ENCODE data around the gene CTNNA2. TPM values are rescaled to one million over a fixed set of nuclear protein-coding genes. Genes with fewer than 3 reads are reported as not detected.

Gene CTNNA2
- total and polyA plus RNA-seq, 8 donors: 0.28 to 5.7 (median 0.44) TPM; not detected in 4

DNA sequence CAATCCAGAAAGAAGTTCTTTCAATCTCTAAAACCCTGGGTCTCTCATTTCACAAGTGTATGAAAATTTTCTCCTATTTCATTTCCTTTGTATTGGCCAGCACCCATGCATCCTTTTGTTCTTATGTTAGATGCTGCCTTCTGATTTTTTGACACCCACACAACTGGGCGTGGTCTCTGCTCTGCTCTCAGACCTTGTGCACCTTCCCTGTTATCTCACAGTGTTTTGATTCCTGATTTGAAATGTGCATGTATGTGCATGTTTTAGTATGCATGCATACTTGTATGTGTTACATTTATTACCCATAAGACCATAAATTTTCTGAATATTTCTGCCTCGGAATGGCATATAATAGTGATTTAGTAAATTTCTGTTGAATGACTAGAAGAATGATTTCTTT lies 152.2 kb downstream of the CTNNA2 start:
- no peak for DNase-seq
- intact Hi-C loops (cut with DNase I; ENCODE audit: low total_unique reads): no loop called here
- no peak overlapping the region for H3K4me3 ChIP-seq
- 60 to 88% (median 83%) methylated on average over 2 of the region's 2 CpGs for WGBS, 5 donors
- TF ChIP-seq EP300 (IDR thresholded peaks at IDR 0.05) (no peak), POLR2AphosphoS5 (IDR thresholded peaks at IDR 0.05) (no peak)
- TF ChIP-seq, protein P1, sequence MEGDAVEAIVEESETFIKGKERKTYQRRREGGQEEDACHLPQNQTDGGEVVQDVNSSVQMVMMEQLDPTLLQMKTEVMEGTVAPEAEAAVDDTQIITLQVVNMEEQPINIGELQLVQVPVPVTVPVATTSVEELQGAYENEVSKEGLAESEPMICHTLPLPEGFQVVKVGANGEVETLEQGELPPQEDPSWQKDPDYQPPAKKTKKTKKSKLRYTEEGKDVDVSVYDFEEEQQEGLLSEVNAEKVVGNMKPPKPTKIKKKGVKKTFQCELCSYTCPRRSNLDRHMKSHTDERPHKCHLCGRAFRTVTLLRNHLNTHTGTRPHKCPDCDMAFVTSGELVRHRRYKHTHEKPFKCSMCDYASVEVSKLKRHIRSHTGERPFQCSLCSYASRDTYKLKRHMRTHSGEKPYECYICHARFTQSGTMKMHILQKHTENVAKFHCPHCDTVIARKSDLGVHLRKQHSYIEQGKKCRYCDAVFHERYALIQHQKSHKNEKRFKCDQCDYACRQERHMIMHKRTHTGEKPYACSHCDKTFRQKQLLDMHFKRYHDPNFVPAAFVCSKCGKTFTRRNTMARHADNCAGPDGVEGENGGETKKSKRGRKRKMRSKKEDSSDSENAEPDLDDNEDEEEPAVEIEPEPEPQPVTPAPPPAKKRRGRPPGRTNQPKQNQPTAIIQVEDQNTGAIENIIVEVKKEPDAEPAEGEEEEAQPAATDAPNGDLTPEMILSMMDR (IDR thresholded peaks at IDR 0.05): no peak
- H3K36me3 ChIP-seq: no peaks in the 10 kb centered on the region
- peaks cover 0 to 8% (median 0%) of the 10 kb centered on the region in 4 donors for H3K9me3 ChIP-seq
- H3K27me3 ChIP-seq: no peaks in the 10 kb centered on the region
- no peak overlapping the region for H3K27ac ChIP-seq
- H3K4me1 ChIP-seq: no peaks in the 10 kb centered on the region

DNA sequence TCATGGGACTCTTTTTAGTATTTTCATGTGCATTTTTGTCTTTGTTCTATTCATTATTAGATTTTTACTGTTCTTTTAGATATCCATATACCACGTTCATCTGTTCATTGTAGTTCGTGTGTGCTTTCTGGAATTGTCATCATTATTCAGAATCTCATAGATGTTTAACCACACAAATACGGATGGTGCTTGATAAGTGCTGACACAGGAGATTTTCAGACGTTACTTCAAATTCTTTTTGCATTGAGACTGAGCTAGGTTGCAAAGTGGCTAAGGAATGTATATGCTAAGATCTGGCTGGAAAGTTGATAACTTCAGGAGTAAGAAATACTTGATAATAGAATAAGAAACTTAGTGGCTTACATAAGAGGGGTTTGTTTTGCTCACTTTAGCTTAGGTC lies 153.6 kb downstream of the CTNNA2 start:
- Histone ChIP-seq H3K27me3 (no peaks in the 10 kb centered on the region), H3K4me3 (no peak overlapping the region), H3K36me3 (no peaks in the 10 kb centered on the region), H3K27ac (no peak overlapping the region), H3K9me3 (peaks cover 0 to 8% (median 0%) of the 10 kb centered on the region in 4 donors), H3K4me1 (no peaks in the 10 kb centered on the region)
- TF ChIP-seq POLR2AphosphoS5 (IDR thresholded peaks at IDR 0.05) (no peak), EP300 (IDR thresholded peaks at IDR 0.05) (no peak), POLR2A (IDR thresholded peaks at IDR 0.05) (no peak)
- TF ChIP-seq, protein P1 (IDR thresholded peaks at IDR 0.05): no peak
- 74 to 82% (median 77%) methylated on average over 4 of the region's 4 CpGs for WGBS, 5 donors
- no peak for DNase-seq
- intact Hi-C loops (cut with DNase I; ENCODE audit: low total_unique reads): no loop called here

DNA sequence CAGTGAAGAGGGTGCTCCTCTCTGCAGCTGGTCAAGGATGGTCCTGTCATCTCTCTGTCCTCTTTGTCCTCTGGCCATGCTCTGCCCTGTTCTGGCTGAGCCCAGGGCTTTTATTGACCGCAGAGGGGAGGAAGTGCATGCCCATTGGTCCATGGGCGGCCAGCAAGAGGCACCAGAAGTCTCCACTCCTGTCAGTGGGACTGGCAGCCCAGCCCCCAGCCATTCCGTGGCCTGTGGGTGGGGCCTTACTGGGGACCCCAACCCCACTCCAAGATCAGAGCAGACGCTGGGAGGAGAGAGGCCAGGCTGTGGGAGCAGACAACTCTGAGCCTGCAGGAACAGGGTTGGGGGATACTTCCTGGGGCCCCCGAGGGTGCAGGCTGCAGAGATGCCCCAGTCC lies 156.9 kb downstream of the CTNNA2 start:
- 84 to 90% (median 87%) methylated on average over 2 to 5 of the region's 5 CpGs for WGBS, 5 donors
- Histone ChIP-seq H3K9me3 (peaks cover 0 to 8% (median 0%) of the 10 kb centered on the region in 4 donors), H3K4me3 (no peak overlapping the region), H3K27me3 (no peaks in the 10 kb centered on the region), H3K36me3 (no peaks in the 10 kb centered on the region), H3K27ac (no peak overlapping the region), H3K4me1 (no peaks in the 10 kb centered on the region)
- DNase-seq: no peak
- TF ChIP-seq, protein P1 (IDR thresholded peaks at IDR 0.05): no peak
- no peak for TF ChIP-seq EP300 (IDR thresholded peaks at IDR 0.05)
- intact Hi-C loops (cut with DNase I; ENCODE audit: low total_unique reads): no loop called here

DNA sequence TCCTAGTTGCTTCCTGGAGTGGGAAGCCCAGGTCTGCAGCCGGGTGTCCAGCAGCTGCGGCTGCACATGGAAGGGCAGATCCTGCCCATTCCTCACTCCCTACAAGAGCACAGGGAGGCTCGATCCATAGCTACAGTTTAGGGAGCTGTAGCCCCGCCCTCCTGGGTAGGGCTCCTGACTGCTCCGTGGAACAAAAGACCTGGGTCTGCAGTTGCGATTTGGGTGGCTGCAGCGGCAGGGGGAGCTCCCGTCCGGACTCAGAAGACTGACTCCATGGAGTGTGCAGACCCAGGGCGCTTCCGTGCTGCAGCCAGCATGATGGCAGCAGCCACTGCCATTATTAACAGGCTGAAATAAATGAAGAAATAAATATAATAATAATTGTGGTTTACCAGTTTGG lies 157.3 kb downstream of the CTNNA2 start:
- H3K4me3 ChIP-seq: no peak overlapping the region
- no peak overlapping the region for H3K27ac ChIP-seq
- no peaks in the 10 kb centered on the region for H3K4me1 ChIP-seq
- intact Hi-C loops (cut with DNase I; ENCODE audit: low total_unique reads): no loop called here
- TF ChIP-seq POLR2A (IDR thresholded peaks at IDR 0.05) (no peak), EP300 (IDR thresholded peaks at IDR 0.05) (no peak), POLR2AphosphoS5 (IDR thresholded peaks at IDR 0.05) (no peak)
- TF ChIP-seq, protein P1 (IDR thresholded peaks at IDR 0.05): no peak
- H3K27me3 ChIP-seq: no peaks in the 10 kb centered on the region
- no peaks in the 10 kb centered on the region for H3K36me3 ChIP-seq
- DNase-seq: no peak
- 76 to 90% (median 80%) methylated on average over 3 to 11 of the region's 11 CpGs for WGBS, 5 donors
- peaks cover 0 to 8% (median 0%) of the 10 kb centered on the region in 4 donors for H3K9me3 ChIP-seq
